Lower leg skin (tissue), 3 donors: ENCODE data around the gene LARP1B.
"Not testable (repeated sequence)": the region's sequence is repeated elsewhere in the genome, so short reads cannot be mapped to it uniquely, and the experiment has no call there.

ENCODE experiments used
- CTCF ChIP-seq, 3 donors: fragments of 450-650 bp; IDR thresholded peaks; one replicate each; pipeline ENCODE4 v1.5.1; 2016; ENCODE audit warnings: antibody characterized with exemption in 3 of 3, mild to moderate bottlenecking in 3 of 3, moderate library complexity in 2 of 3
- POLR2A ChIP-seq, 2 donors: fragments of 450-650 bp; IDR thresholded peaks; one replicate each; pipeline ENCODE4 v1.6.1; 2016 to 2017; ENCODE audit warnings: antibody characterized with exemption in 2 of 2, mild to moderate bottlenecking in 1 of 2, moderate library complexity in 1 of 2

- not testable (repeated sequence) for TF ChIP-seq CTCF, POLR2A (IDR thresholded peaks at IDR 0.05)
These were observed 197.1 kb downstream of the LARP1B start for GRCh38 chr4:128258166-128258565.
